Measurements from ENCODE around the gene BCL3.

Gene BCL3

DNA sequence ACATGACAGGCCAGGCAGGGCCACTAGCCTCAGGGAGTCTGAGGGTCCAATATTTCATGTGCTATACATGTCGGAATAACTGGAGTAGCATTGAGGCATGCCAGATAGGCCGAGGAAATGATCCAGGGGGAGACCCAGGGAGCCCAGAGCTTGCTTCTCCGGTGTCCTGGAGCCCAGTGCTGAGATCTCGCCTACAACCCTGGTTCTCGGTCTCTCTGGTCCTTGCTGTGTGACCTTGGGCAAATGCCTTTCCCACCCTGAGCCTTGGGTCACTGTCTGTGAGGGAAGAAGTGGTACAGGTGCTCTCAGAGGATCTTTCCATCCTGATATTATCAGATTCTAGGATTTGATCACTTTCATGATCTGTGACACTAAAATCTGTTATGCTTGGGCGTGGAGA is 40.5 kb downstream of the BCL3 start:
- no peak for TF ChIP-seq CTCF (IDR thresholded peaks at IDR 0.05; ENCODE audit: control insufficient read depth, insufficient read depth, low read depth, low read length, missing control alignments)
- no peak overlapping the region for H3K4me3 ChIP-seq (ENCODE audit: control insufficient read depth, low read depth, low read length)
- DNase-seq (ENCODE audit: low read depth): no peak

GRCh38 chr19:44789943-44790483 is 41.5 kb downstream of the BCL3 start:
- H3K4me3 ChIP-seq (ENCODE audit: control insufficient read depth, low read depth, low read length): no peak overlapping the region
- DNase-seq (ENCODE audit: low read depth): no peak
- TF ChIP-seq CTCF (IDR thresholded peaks at IDR 0.05; ENCODE audit: control insufficient read depth, insufficient read depth, low read depth, low read length, missing control alignments): no peak

GRCh38 chr19:44792281-44792680 is 43.8 kb downstream of the BCL3 start:
- no peak for DNase-seq (ENCODE audit: low read depth)

GRCh38 chr19:44794610-44795009 is 46.1 kb downstream of the BCL3 start:
- TF ChIP-seq CTCF (IDR thresholded peaks at IDR 0.05; ENCODE audit: control insufficient read depth, insufficient read depth, low read depth, low read length, missing control alignments): no peak
- no peak for DNase-seq (ENCODE audit: low read depth)
- H3K4me3 ChIP-seq (ENCODE audit: control insufficient read depth, low read depth, low read length): no peak overlapping the region

More at GRCh38 chr19:44792281-44792680, 43.8 kb downstream of the BCL3 start:
- TF ChIP-seq CTCF (IDR thresholded peaks at IDR 0.05; ENCODE audit: control insufficient read depth, insufficient read depth, low read depth, low read length, missing control alignments): no peak
- H3K4me3 ChIP-seq (ENCODE audit: control insufficient read depth, low read depth, low read length): no peak overlapping the region

DNA sequence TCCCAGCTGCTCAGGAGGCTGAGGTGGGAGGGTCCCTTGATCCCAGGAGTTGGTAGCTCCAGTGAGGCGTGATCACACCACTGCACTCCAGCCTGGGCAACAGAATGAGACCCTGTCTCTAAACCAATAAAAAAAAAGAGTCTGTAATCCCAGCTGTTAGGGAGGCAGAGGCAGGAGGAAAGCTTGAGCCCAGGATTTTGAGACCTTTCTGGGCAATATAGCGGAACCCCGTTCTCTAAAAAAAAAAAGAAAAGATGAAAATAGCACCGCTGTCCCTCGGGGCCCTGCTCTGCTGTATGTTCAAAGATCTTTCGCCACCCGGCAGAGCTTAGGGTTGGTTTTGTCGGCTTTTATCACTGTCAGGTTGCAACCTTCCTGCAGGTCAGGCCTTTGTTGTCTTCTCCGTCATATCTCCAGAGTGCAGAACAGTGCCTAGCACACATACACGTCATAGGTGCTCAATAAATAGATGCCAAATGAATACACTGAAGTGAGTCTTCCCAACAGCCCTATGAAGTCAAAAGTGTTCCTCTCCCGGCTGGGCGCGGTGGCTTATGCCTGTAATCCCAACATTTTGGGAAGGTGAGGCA is 47.0 kb downstream of the BCL3 start:
- DNase-seq (ENCODE audit: low read depth): no peak
- TF ChIP-seq CTCF (IDR thresholded peaks at IDR 0.05; ENCODE audit: control insufficient read depth, insufficient read depth, low read depth, low read length, missing control alignments): no peak
- no peak overlapping the region for H3K4me3 ChIP-seq (ENCODE audit: control insufficient read depth, low read depth, low read length)

DNA sequence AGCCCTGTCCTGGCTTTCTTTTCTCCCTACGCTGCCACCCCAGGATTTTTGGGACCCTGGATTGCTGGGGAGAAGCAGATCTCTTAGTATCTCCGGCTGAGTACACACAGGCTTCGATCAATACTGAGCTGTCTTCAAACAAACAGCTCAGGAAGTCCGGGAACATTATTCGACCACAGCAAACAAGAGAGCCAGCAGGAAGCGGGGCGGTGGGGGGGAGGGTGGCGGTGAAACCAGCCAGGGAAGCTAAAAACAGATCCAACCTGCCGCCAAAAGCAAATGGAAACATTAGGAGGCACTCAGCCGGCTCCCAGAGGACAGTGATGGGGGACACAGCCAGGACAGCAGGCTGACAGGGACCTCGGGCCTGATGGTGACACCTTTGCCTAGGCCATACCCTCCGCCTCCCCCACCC is 48.2 kb downstream of the BCL3 start:
- DNase-seq (ENCODE audit: low read depth): no peak
- TF ChIP-seq CTCF (IDR thresholded peaks at IDR 0.05; ENCODE audit: control insufficient read depth, insufficient read depth, low read depth, low read length, missing control alignments): no peak
- no peak overlapping the region for H3K4me3 ChIP-seq (ENCODE audit: control insufficient read depth, low read depth, low read length)
